Measurements from ENCODE around the gene CHURC1.

DNA sequence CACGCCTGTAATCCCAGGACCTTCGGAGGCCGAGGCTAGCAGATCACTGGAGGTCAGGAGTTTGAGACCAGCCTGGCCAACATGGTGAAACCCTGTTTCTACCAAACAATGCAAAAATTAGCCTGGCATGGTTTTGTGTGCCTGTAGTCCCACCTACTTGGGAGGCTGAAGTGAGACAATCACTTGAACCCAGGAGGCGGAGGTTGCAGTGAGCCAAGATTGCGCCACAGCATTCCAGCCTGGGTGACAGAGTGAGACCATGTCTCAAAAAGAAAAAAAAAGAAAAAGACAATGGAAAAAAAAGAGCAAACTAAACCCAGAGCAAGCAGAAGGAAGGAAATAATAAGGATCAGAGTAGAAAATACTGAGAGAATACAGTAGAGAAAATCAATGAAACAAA, 5.4 kb downstream of the CHURC1 start:
- TF ChIP-seq, protein P1, sequence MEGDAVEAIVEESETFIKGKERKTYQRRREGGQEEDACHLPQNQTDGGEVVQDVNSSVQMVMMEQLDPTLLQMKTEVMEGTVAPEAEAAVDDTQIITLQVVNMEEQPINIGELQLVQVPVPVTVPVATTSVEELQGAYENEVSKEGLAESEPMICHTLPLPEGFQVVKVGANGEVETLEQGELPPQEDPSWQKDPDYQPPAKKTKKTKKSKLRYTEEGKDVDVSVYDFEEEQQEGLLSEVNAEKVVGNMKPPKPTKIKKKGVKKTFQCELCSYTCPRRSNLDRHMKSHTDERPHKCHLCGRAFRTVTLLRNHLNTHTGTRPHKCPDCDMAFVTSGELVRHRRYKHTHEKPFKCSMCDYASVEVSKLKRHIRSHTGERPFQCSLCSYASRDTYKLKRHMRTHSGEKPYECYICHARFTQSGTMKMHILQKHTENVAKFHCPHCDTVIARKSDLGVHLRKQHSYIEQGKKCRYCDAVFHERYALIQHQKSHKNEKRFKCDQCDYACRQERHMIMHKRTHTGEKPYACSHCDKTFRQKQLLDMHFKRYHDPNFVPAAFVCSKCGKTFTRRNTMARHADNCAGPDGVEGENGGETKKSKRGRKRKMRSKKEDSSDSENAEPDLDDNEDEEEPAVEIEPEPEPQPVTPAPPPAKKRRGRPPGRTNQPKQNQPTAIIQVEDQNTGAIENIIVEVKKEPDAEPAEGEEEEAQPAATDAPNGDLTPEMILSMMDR (IDR thresholded peaks at IDR 0.05): no peak
- TF ChIP-seq EZH2 (IDR thresholded peaks at IDR 0.05; ENCODE audit: borderline replicate concordance, insufficient read depth, low read depth, low read length, poor library complexity, severe bottlenecking): no peak

Measured in B cell (primary cell).